GM19395 (cell line): ENCODE results near the gene CCL17.
"Not testable (repeated sequence)": the region's sequence is repeated elsewhere in the genome, so short reads cannot be mapped to it uniquely, and the experiment has no call there.

Experiments used
- ATAC-seq: cut with Tn5 transposase; IDR thresholded peaks from one replicate; pipeline ENCODE4 v1.9.1; 2021; ENCODE audit warnings: mild to moderate bottlenecking, moderate library complexity; ENCODE audit not compliant: unreplicated experiment

The CCL17 gene

GRCh38 chr16:57403965-57404817, at the start of gene CCL17:
TSS of gene CCL17 (plus strand) at chr16:57404767. CDS start at chr16:57413933, 9,166 bp downstream.
- no peak for ATAC-seq

GRCh38 chr16:57355898-57356414, 48.6 kb upstream of the CCL17 start:
- ATAC-seq: no peak

- no peak for ATAC-seq
Observed at GRCh38 chr16:57356547-57356946, 48.0 kb upstream of the CCL17 start.

- ATAC-seq: peak; percentile 32
Observed at GRCh38 chr16:57357330-57358085, 47.1 kb upstream of the CCL17 start.

GRCh38 chr16:57358086-57358420, 46.5 kb upstream of the CCL17 start:
- ATAC-seq: peak; percentile 4

- ATAC-seq: peak; percentile 59
Observed at GRCh38 chr16:57358527-57359095, 46.0 kb upstream of the CCL17 start, which contains the start of gene CCL22. TSS of gene CCL22 (plus strand) at chr16:57358783. CDS start at chr16:57358817, 34 bp downstream.

- ATAC-seq: no peak
Observed at GRCh38 chr16:57360321-57360935, 44.1 kb upstream of the CCL17 start.

GRCh38 chr16:57361404-57361803, 43.2 kb upstream of the CCL17 start:
- ATAC-seq: no peak

- ATAC-seq: no peak
Observed at GRCh38 chr16:57364143-57364542, 40.4 kb upstream of the CCL17 start.

GRCh38 chr16:57366544-57367040, 38.0 kb upstream of the CCL17 start:
- ATAC-seq: no peak

GRCh38 chr16:57367116-57367752, 37.3 kb upstream of the CCL17 start:
- ATAC-seq: no peak

GRCh38 chr16:57371494-57372371, 32.8 kb upstream of the CCL17 start:
- no peak for ATAC-seq

GRCh38 chr16:57372372-57373116, 32.0 kb upstream of the CCL17 start, which contains the start of gene CX3CL1:
TSS of gene CX3CL1 (plus strand) at chr16:57372490. CDS start at chr16:57372569, 79 bp downstream.
- no peak for ATAC-seq

GRCh38 chr16:57373117-57373947, 31.2 kb upstream of the CCL17 start:
- no peak for ATAC-seq

- ATAC-seq: no peak
Observed at GRCh38 chr16:57374067-57374534, 30.5 kb upstream of the CCL17 start.

- ATAC-seq: not testable (repeated sequence)
Observed at GRCh38 chr16:57374925-57375465, 29.6 kb upstream of the CCL17 start.

- ATAC-seq: no peak
Observed at GRCh38 chr16:57376313-57376818, 28.2 kb upstream of the CCL17 start.
